ENCODE results near the gene C1QTNF8.

Gene C1QTNF8

GRCh38 chr16:1071561-1072225 lies 24.4 kb downstream of the C1QTNF8 start:
- Histone ChIP-seq H3K4me3 (ENCODE audit: low read depth in 1 of 2, low read length in 1 of 2) (no peak overlapping the region), H3K27me3 (peaks cover 84% of the 10 kb centered on the region), H3K27ac (no peak overlapping the region), H3K4me1 (ENCODE audit: control insufficient read depth in 1 of 2, insufficient read depth in 1 of 2, low read depth in 1 of 2, low read length in 1 of 2) (no peaks in the 10 kb centered on the region), H3K36me3 (no peaks in the 10 kb centered on the region), H3K9me3 (no peaks in the 10 kb centered on the region)
- TF ChIP-seq, protein P1, sequence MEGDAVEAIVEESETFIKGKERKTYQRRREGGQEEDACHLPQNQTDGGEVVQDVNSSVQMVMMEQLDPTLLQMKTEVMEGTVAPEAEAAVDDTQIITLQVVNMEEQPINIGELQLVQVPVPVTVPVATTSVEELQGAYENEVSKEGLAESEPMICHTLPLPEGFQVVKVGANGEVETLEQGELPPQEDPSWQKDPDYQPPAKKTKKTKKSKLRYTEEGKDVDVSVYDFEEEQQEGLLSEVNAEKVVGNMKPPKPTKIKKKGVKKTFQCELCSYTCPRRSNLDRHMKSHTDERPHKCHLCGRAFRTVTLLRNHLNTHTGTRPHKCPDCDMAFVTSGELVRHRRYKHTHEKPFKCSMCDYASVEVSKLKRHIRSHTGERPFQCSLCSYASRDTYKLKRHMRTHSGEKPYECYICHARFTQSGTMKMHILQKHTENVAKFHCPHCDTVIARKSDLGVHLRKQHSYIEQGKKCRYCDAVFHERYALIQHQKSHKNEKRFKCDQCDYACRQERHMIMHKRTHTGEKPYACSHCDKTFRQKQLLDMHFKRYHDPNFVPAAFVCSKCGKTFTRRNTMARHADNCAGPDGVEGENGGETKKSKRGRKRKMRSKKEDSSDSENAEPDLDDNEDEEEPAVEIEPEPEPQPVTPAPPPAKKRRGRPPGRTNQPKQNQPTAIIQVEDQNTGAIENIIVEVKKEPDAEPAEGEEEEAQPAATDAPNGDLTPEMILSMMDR (IDR thresholded peaks at IDR 0.05): no peak

DNA sequence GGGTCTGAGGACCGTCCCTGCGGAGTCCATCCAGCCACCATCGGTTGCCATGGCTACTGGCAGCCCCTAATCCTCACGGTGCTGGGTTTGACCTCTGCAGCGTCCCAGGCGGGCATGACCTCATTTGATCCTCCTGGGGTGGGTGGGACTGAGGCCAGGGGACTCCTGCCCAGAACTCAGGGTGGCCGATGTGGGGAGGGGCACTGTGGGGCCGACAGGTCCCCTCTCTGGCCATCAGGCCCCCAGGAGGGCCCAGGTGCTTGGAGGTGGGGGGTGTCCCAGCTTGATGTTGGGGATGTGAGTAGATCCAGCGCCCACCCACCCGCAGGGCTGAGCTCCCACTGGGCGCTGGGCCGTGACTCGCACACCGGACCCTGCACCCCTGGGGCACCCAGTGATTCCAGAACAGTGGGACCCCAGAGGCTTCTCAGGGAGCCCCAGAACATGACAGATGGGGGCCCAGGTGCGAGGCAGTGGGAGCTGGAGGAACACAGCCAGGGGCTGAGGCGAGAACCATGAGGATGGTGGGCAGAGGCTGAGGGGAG lies 25.1 kb downstream of the C1QTNF8 start:
- Histone ChIP-seq H3K27me3 (peaks cover 92% of the 10 kb centered on the region), H3K4me3 (ENCODE audit: low read depth in 1 of 2, low read length in 1 of 2) (no peak overlapping the region), H3K9me3 (no peaks in the 10 kb centered on the region), H3K27ac (no peak overlapping the region), H3K4me1 (ENCODE audit: control insufficient read depth in 1 of 2, insufficient read depth in 1 of 2, low read depth in 1 of 2, low read length in 1 of 2) (no peaks in the 10 kb centered on the region), H3K36me3 (no peaks in the 10 kb centered on the region)
- TF ChIP-seq, protein P1 (IDR thresholded peaks at IDR 0.05): no peak

- Histone ChIP-seq H3K9me3 (no peaks in the 10 kb centered on the region), H3K36me3 (no peaks in the 10 kb centered on the region), H3K4me3 (ENCODE audit: low read depth in 1 of 2, low read length in 1 of 2) (no peak overlapping the region), H3K27ac (no peak overlapping the region), H3K27me3 (peaks cover 98% of the 10 kb centered on the region), H3K4me1 (ENCODE audit: control insufficient read depth in 1 of 2, insufficient read depth in 1 of 2, low read depth in 1 of 2, low read length in 1 of 2) (no peaks in the 10 kb centered on the region)
- TF ChIP-seq, protein P1 (IDR thresholded peaks at IDR 0.05): no peak
Measured at GRCh38 chr16:1070084-1070863, 25.8 kb downstream of the C1QTNF8 start.

DNA sequence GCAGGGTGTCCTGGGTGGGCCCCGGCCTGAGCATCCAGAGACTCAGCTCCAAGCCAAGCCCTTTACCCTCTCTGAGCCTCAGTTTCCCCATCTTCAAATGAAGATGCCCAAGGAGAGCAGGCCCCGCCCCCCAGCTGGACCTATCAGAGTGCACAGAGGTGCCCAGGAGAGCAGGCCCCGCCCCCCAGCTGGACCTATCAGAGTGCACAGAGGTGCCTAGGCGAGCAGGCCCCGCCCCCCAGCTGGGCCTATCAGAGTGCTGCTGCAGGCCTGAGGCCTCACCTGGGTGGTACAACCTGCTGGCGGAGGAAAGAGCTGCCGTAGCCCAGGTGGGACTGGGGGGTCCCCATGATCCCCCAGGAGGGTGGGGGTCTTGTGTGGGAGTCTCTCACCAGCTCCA lies 26.9 kb downstream of the C1QTNF8 start:
- H3K27ac ChIP-seq: no peak overlapping the region
- no peaks in the 10 kb centered on the region for H3K36me3 ChIP-seq
- H3K4me3 ChIP-seq (ENCODE audit: low read depth in 1 of 2, low read length in 1 of 2): no peak overlapping the region
- TF ChIP-seq, protein P1 (IDR thresholded peaks at IDR 0.05): no peak
- no peaks in the 10 kb centered on the region for H3K4me1 ChIP-seq (ENCODE audit: control insufficient read depth in 1 of 2, insufficient read depth in 1 of 2, low read depth in 1 of 2, low read length in 1 of 2)
- H3K27me3 ChIP-seq: peaks cover 100% of the 10 kb centered on the region
- H3K9me3 ChIP-seq: no peaks in the 10 kb centered on the region

GRCh38 chr16:1068451-1068850 lies 27.6 kb downstream of the C1QTNF8 start:
- no peaks in the 10 kb centered on the region for H3K4me1 ChIP-seq (ENCODE audit: control insufficient read depth in 1 of 2, insufficient read depth in 1 of 2, low read depth in 1 of 2, low read length in 1 of 2)
- H3K27ac ChIP-seq: no peak overlapping the region
- H3K4me3 ChIP-seq (ENCODE audit: low read depth in 1 of 2, low read length in 1 of 2): no peak overlapping the region
- H3K27me3 ChIP-seq: peaks cover 94% of the 10 kb centered on the region
- H3K9me3 ChIP-seq: no peaks in the 10 kb centered on the region
- no peaks in the 10 kb centered on the region for H3K36me3 ChIP-seq
- TF ChIP-seq, protein P1 (IDR thresholded peaks at IDR 0.05): no peak

Data from neutrophil (primary cell).